NCI-H2196 (cell line): Measurements from ENCODE around the gene PHB1.

ENCODE experiments used
- DNase-seq: peaks from one replicate; lab custom pipeline; 2025; ENCODE audit not compliant: unreplicated experiment; lab: John Stamatoyannopoulos, UW

The PHB1 gene

GRCh38 chr17:49414622-49415350 is at the start of gene PHB1:
Gene PHB1 (minus strand): TSS chr17:49414882. CDS start chr17:49413264, 1,618 bp downstream.
- DNase-seq = peak; percentile 98

GRCh38 chr17:49464049-49464448 is 49.4 kb upstream of the PHB1 start:
- no peak for DNase-seq

DNA sequence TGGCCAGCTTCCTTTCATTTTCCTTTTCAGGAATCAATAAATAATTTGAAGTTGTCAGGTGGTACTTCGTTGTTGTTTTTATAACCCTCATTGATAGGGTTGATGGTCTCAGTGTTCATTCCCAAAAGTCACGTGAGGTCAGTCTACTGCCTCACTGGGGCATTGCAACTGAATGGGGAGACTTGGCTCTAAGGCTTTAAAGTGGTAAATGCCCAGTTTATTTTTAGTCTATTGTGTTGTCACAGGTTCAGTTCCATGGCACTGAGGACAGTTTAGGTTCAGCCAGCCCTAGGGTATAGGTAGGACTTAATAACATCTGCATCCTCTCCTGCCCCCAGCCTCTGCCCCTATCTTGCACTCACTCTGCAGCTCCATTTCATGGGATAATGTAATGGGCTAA is 46.9 kb upstream of the PHB1 start:
- no peak for DNase-seq

GRCh38 chr17:49460401-49460800 is 45.7 kb upstream of the PHB1 start:
- DNase-seq = no peak

GRCh38 chr17:49459401-49459984 is 44.8 kb upstream of the PHB1 start:
- no peak for DNase-seq

DNA sequence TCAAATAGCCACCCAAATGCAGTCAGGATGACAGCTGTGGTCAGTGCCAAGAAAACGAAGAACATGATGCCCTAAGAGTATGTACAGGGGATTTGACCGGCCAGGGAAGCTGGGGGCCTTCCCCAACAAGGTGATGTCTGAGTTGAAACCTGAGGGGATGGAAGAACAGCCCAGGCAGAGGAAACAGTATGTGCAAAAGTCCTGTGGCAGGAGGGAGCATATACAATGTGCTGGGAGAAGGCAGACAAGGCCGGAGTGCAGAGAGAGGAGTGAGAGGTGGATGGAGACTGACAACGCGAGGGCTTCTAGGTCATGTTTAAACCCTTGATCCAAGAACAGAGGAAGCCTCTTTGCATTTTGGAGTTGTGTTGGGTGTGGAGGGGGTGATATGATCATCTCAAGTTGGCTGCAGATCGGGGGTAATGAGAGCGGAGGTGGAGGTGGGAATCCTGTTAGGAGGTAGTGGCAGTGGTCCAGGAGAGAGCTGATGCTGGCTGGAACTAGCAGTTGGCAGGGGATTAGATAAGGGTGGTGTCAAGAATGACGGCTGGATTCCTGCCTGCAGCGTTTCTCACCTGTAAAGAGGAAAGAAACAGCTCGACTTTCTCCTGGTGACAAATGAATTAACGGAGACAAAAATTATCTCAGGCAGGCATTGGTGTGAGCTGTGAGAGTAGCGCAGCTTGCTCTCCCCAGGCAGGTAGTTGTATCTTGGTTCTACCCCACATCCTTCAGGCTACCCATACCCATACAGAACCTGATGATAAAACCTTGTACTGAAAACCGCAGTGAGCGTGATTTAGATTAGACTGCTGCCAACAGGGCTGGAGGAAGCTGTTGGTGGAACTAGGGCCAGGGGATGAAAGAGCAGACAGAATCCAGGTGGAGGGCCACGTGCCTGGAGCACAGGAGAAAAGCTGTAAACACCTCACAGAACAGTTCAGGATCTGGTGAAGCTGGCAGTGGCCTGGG is 43.2 kb upstream of the PHB1 start:
- no peak for DNase-seq

GRCh38 chr17:49456183-49456965 is 41.7 kb upstream of the PHB1 start:
- peak; percentile 25 for DNase-seq

DNA sequence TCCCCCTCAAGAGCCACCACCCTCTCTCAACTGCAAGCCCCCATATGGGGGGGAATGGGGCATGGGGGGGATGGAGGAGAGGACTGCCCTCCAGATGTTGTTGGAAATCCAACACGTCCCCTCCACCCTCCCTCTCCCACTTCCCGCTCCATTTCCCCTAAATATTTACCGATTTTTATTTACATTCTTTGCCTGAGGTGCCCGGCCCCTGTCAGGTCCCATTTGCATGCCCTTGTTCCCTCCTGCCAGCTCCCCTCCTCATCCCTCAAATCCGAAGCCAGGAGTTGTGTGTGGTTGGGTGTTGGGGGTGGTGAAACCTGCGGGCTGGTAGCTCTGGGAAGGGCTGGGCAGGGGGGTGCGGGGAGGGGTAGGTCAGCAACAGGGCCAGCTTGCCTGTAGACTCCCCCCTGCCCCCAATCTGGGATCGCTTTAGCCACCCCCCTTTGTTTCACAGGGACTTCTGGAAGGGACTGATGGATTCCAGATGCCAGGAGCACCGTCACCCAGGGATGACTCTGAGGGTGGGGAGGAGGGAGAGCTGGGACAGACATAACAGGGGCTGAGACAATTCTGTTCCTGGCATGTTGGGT is 40.7 kb upstream of the PHB1 start:
- no peak for DNase-seq

DNA sequence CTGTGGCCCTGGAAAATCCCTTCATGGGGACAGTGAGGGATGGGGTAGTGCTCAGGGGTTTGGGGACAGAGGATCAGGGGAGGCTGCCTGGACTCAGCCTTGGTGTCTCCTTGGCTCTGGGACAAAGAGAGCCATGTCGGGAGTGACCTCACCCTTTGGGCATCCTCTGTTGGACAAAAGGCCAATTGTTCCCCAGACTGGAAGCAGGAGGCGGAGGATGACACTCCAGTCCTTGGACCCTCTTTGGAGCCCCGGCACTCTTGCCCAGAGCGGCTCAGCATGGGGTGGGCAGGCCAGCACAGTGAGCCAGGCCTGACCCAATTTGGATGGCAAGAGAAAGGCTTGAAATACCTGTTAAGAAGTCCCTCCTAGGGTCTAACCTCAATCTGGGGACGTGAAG is 39.4 kb upstream of the PHB1 start:
- DNase-seq = peak; percentile 17

DNA sequence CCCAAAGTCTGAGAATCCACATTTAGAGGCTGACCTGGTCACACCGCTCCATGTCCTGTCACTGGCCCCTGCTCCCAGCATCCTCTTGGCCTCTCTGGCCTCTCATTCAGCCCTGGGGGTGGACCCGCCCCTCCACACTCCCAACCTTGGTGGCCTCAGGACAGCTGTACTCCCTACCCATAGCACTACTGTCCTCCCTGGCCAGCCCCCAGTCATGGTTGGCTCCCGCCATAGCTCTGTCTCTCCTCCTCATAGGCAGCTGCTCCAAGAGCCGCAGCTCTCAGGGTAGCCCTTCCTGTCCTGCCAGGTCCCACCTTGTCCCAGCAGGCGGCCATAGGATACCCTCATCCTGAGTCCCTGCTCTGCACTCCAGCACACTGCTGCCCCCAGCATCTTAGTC is 38.0 kb upstream of the PHB1 start:
- no peak for DNase-seq

- DNase-seq = no peak
Measured at GRCh38 chr17:49452201-49452600, 37.5 kb upstream of the PHB1 start.

DNA sequence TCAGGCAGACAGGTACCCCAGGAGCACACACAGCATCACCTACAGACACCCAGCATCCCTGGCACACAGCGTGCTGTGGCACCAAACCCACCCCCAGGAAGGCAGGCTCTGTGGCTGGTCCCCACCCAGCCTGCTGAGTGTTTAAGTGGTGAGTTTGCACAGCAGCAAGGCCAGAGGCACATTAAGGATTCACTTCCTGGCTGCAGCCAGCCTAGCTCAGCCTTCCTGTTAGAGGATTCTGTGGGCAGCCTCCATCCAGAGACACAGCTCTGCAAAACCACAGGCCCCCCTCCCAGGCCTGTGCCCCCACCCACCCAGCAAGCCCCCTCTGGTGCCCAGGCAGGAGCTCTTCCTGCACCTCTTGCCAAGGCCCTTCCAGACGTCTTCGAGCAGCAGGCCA is 36.1 kb upstream of the PHB1 start:
- DNase-seq = no peak

DNA sequence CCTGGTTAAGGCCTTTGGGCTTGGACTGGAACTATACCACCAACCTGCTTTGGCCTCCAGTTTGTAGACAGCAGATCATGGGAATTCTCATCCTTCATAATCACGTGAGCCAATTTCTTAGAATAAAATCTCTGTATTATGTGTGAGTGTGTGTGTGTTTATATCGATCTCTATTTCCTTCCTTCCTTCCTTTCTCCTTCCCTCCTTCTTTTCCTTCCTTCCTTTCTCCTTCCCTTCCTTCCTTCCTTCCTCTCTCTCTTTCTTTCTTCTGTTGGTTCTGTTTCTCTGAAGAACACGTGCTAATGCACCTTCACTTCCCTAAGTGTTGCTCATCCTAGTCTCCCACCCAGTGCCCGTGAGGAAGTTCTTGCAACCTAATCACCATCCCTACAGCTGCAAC is 35.5 kb upstream of the PHB1 start:
- DNase-seq = no peak

- no peak for DNase-seq
Measured at GRCh38 chr17:49447628-49448302, 33.1 kb upstream of the PHB1 start.

- no peak for DNase-seq
Measured at GRCh38 chr17:49445591-49445990, 30.9 kb upstream of the PHB1 start.

DNA sequence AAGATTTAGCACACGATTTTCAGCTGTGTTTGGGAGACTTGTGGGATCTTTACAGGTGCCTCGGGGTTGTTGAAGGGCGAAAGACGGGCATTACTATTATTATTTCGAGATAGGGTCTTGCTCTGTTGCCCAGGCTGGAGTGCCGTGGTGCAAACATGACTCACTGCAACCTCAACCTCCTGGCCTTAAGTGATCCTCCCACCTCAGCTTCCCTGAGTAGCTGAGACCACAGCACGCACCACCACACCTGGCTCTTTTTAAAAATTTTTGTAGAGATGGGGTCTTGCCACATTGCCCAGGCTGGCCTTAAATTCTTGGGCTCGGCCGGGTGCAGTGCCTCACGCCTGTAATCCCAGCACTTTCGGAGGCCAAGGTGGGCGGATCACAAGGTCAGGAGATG is 29.7 kb upstream of the PHB1 start:
- no peak for DNase-seq

- no peak for DNase-seq
Measured at GRCh38 chr17:49443862-49444261, 29.2 kb upstream of the PHB1 start.

DNA sequence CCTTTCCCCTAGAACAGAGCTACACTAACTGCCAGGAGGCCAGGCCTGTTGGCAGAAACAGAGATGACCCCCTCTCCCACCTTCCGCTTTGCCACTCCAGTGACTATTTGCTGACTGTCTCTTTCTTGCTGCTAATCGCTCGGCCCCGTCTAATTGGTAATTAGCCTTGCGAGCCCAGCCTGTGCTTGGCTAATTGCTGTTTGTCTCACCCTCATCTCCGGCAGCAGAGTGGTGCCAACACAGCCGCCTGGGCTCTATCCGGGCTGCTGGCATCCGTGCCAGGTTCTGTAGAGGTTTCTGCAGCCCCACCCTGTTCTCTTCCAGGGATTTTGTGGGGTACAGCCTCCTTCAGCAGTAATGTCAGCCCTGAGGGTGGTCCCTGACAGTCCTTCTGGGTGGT is 27.4 kb upstream of the PHB1 start:
- no peak for DNase-seq

- no peak for DNase-seq
Measured at GRCh38 chr17:49441578-49441977, 26.9 kb upstream of the PHB1 start.

DNA sequence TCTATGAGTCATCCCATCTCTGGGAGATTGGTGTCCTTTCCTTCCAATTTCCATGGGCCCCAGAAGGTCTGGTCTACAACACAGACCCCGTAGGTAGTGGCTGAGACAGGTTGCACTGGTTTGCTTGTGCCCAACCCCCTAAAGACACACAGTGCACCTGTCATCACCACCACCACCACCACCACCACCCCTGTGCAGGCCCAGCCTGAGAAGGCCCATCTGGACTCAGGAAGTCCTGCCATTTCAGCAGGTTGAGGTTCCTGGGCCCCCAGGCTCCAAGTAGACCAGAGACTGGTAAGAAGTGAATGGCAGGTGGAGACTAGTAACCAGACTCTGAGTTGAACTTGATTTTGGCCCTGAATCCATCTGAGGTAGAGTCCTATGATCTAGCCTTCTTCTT is 25.9 kb upstream of the PHB1 start:
- DNase-seq = no peak
